Measurements from ENCODE around the gene ITGB8.

Gene ITGB8

GRCh38 chr7:20330239-20330927 is at the start of gene ITGB8:
TSS of gene ITGB8 (plus strand) at chr7:20330900. CDS start at chr7:20331807, 907 bp downstream.
- peak within 1 kb of the TSS; percentile 53; the same call in 1 of the 2 replicates for H2AFZ ChIP-seq (ENCODE audit: low read depth)
- no peaks in the 10 kb centered on the region for H4K20me1 ChIP-seq (ENCODE audit: insufficient read depth)
- H3K4me3 ChIP-seq (IDR thresholded peaks at IDR 0.05; ENCODE audit: insufficient read depth, low read depth, low read length) = peak within 1 kb of the TSS; percentile 71
- no peak for TF ChIP-seq CTCF (conservative IDR thresholded peaks at IDR 0.05; ENCODE audit: low read depth, low read length)
- H3K4me1 ChIP-seq (ENCODE audit: low read depth, poor library complexity, severe bottlenecking) = peaks cover 46% of the 10 kb centered on the region
- peak within 1 kb of the TSS; percentile 81 for H3K4me2 ChIP-seq
- no peaks in the 10 kb centered on the region for H3K36me3 ChIP-seq (ENCODE audit: insufficient read depth)
- peak within 1 kb of the TSS; percentile 96 for H3K27ac ChIP-seq
- peak within 1 kb of the TSS; percentile 92 for H3K9ac ChIP-seq
- H3K27me3 ChIP-seq (ENCODE audit: insufficient read depth, low read depth) = no peaks in the 10 kb centered on the region
- peaks cover 48% of the 10 kb centered on the region for H3K79me2 ChIP-seq (ENCODE audit: insufficient read depth, low read depth)

GRCh38 chr7:20282959-20283358 is 47.7 kb upstream of the ITGB8 start:
- Histone ChIP-seq H3K79me2 (ENCODE audit: insufficient read depth, low read depth) (no peaks in the 10 kb centered on the region), H3K4me1 (ENCODE audit: low read depth, poor library complexity, severe bottlenecking) (peaks cover 80% of the 10 kb centered on the region), H3K9ac (peak overlapping the region; percentile 33), H3K36me3 (ENCODE audit: insufficient read depth) (no peaks in the 10 kb centered on the region), H3K4me2 (peak overlapping the region; percentile 89), H3K4me3 (IDR thresholded peaks at IDR 0.05; ENCODE audit: insufficient read depth, low read depth, low read length) (no peak overlapping the region), H3K27me3 (ENCODE audit: insufficient read depth, low read depth) (no peaks in the 10 kb centered on the region), H2AFZ (ENCODE audit: low read depth) (0 out of 2 replicates have a peak overlapping the region, but pooled peaks have one; percentile 0), H4K20me1 (ENCODE audit: insufficient read depth) (no peaks in the 10 kb centered on the region), H3K27ac (peak overlapping the region; percentile 79)
- TF ChIP-seq CTCF (conservative IDR thresholded peaks at IDR 0.05; ENCODE audit: low read depth, low read length) = no peak

- peak overlapping the region; percentile 33 for H3K9ac ChIP-seq
- no peak for TF ChIP-seq CTCF (conservative IDR thresholded peaks at IDR 0.05; ENCODE audit: low read depth, low read length)
- no peaks in the 10 kb centered on the region for H3K27me3 ChIP-seq (ENCODE audit: insufficient read depth, low read depth)
- peak overlapping the region; percentile 89 for H3K4me2 ChIP-seq
- H3K27ac ChIP-seq = peak overlapping the region; percentile 79
- 0 out of 2 replicates have a peak overlapping the region, but pooled peaks have one; percentile 0 for H2AFZ ChIP-seq (ENCODE audit: low read depth)
- H4K20me1 ChIP-seq (ENCODE audit: insufficient read depth) = no peaks in the 10 kb centered on the region
- H3K4me3 ChIP-seq (IDR thresholded peaks at IDR 0.05; ENCODE audit: insufficient read depth, low read depth, low read length) = no peak overlapping the region
- no peaks in the 10 kb centered on the region for H3K36me3 ChIP-seq (ENCODE audit: insufficient read depth)
- H3K79me2 ChIP-seq (ENCODE audit: insufficient read depth, low read depth) = no peaks in the 10 kb centered on the region
- H3K4me1 ChIP-seq (ENCODE audit: low read depth, poor library complexity, severe bottlenecking) = peaks cover 83% of the 10 kb centered on the region
These were observed 47.3 kb upstream of the ITGB8 start for GRCh38 chr7:20283385-20283784.

- Histone ChIP-seq H2AFZ (ENCODE audit: low read depth) (0 out of 2 replicates have a peak overlapping the region, but pooled peaks have one; percentile 0), H3K79me2 (ENCODE audit: insufficient read depth, low read depth) (no peaks in the 10 kb centered on the region), H3K4me2 (peak overlapping the region; percentile 89), H3K27ac (peak overlapping the region; percentile 79), H3K4me3 (IDR thresholded peaks at IDR 0.05; ENCODE audit: insufficient read depth, low read depth, low read length) (no peak overlapping the region), H3K27me3 (ENCODE audit: insufficient read depth, low read depth) (no peaks in the 10 kb centered on the region), H3K4me1 (ENCODE audit: low read depth, poor library complexity, severe bottlenecking) (peaks cover 88% of the 10 kb centered on the region), H3K36me3 (ENCODE audit: insufficient read depth) (no peaks in the 10 kb centered on the region), H4K20me1 (ENCODE audit: insufficient read depth) (no peaks in the 10 kb centered on the region), H3K9ac (peak overlapping the region; percentile 33)
- no peak for TF ChIP-seq CTCF (conservative IDR thresholded peaks at IDR 0.05; ENCODE audit: low read depth, low read length)
These were observed 46.5 kb upstream of the ITGB8 start for GRCh38 chr7:20284003-20284770.

Measured in KMS-11 (cell line).